H1 (cell line): Measurements from ENCODE around the gene NID2. TPM values are rescaled to one million over a fixed set of nuclear protein-coding genes. Genes with fewer than 3 reads are reported as not detected.

Experiments
- CTCF ChIA-PET: fragments of 300-600 bp; sonication (Branson Sonifier 250); formaldehyde crosslinking; loops from one replicate; lab custom pipeline; 2021; ENCODE audit not compliant: partially characterized antibody; lab: Charles Lee
- POLR2A ChIA-PET: fragments of 300-600 bp; sonication (Branson Sonifier 250); formaldehyde crosslinking; loops from one replicate; lab custom pipeline; 2021; ENCODE audit warnings: inconsistent platforms; ENCODE audit not compliant: partially characterized antibody; lab: Charles Lee
- DNase-seq, 2 experiments: peaks; one replicate each; pipeline versions ENCODE4 v3.0.0 to v3.0.0-alpha.2; 2010 to 2022; ENCODE audit warnings: low spot score in 2 of 2, low read depth in 1 of 2, mixed read lengths in 1 of 2
- FAIRE-seq: peaks from 2 replicates; lab custom pipeline; 2011; peaks lifted over from hg19 to GRCh38; lab: Jason Lieb, UNC
- H2AFZ ChIP-seq: 2 replicates; pipeline ENCODE4 v1.8.1; 2012; ENCODE audit warnings: low read length, inconsistent platforms
- H2AK5ac ChIP-seq: 2 replicates; pipeline ENCODE4 v1.6.1; 2013; ENCODE audit warnings: low read depth, low read length
- H2BK120ac ChIP-seq: replicated peaks from 2 replicates; pipeline ENCODE3; 2013; ENCODE audit warnings: low read depth, low read length, inconsistent platforms
- H2BK12ac ChIP-seq: 2 replicates; pipeline ENCODE4 v1.6.1; 2013; ENCODE audit warnings: low read depth, low read length
- H2BK15ac ChIP-seq: 2 replicates; pipeline ENCODE4 v1.6.1; 2013; ENCODE audit warnings: low read length
- H2BK20ac ChIP-seq: 2 replicates; pipeline ENCODE4 v1.6.1; 2013; ENCODE audit warnings: low read length
- H2BK5ac ChIP-seq: 2 replicates; pipeline ENCODE4 v1.6.1; 2013; ENCODE audit warnings: low read depth, low read length
- H3K14ac ChIP-seq: 2 replicates; pipeline ENCODE4 v1.6.1; 2013; ENCODE audit warnings: inconsistent platforms; ENCODE audit not compliant: insufficient read length
- H3K18ac ChIP-seq: 2 replicates; pipeline ENCODE4 v1.6.1; 2013; ENCODE audit warnings: low read length; ENCODE audit errors: extremely low read depth
- H3K23ac ChIP-seq: 2 replicates; pipeline ENCODE4 v1.6.1; 2013; ENCODE audit warnings: inconsistent platforms; ENCODE audit not compliant: insufficient read length
- H3K23me2 ChIP-seq: 2 replicates; pipeline ENCODE4 v1.6.1; 2013; ENCODE audit warnings: low read depth, low read length
- H3K27ac ChIP-seq: 2 replicates; pipeline ENCODE4 v1.6.1; 2011; ENCODE audit warnings: low read depth, low read length, inconsistent platforms
- H3K27me3 ChIP-seq, 4 experiments: replicated peaks in 1 of 4; 1 replicate in 1 of 4; 2 replicates in 3 of 4; pipeline versions ENCODE4 v1.6.1 to v1.8.1; 2011 to 2013; ENCODE audit warnings: low read length in 3 of 4, mild to moderate bottlenecking in 3 of 4, inconsistent platforms in 2 of 4, mixed read lengths in 2 of 4, moderate library complexity in 1 of 4; ENCODE audit not compliant: control insufficient read depth in 3 of 4, insufficient read depth in 3 of 4; ENCODE audit errors: extremely low read depth in 1 of 4
- H3K36me3 ChIP-seq, 4 experiments: 2 replicates each; pipeline versions ENCODE4 v1.6.1 to v1.8.1; 2011 to 2013; ENCODE audit warnings: mild to moderate bottlenecking in 4 of 4, low read length in 3 of 4, moderate library complexity in 2 of 4, control low read depth in 1 of 4, inconsistent platforms in 1 of 4; ENCODE audit not compliant: insufficient read depth in 4 of 4, control insufficient read depth in 2 of 4
- H3K4ac ChIP-seq: replicated peaks from 2 replicates; pipeline ENCODE3; 2013; ENCODE audit warnings: low read length, low read depth, mixed read lengths, inconsistent platforms; ENCODE audit not compliant: insufficient read length
- H3K4me1 ChIP-seq, 4 experiments: replicated peaks in 1 of 4; 1 replicate in 1 of 4; 2 replicates in 3 of 4; pipeline versions ENCODE4 v1.6.1 to v1.8.1; 2011 to 2013; ENCODE audit warnings: low read length in 3 of 4, inconsistent platforms in 2 of 4, mixed read lengths in 1 of 4; ENCODE audit not compliant: insufficient read depth in 4 of 4, control insufficient read depth in 3 of 4
- H3K4me2 ChIP-seq, 2 experiments: 2 replicates each; pipeline versions ENCODE4 v1.6.1 to v1.8.1; 2011 to 2013; ENCODE audit warnings: low read depth in 2 of 2, low read length in 2 of 2, control low read depth in 1 of 2, inconsistent platforms in 1 of 2, mild to moderate bottlenecking in 1 of 2; ENCODE audit not compliant: insufficient read depth in 1 of 2
- H3K4me3 ChIP-seq, 4 experiments: fragments of 200-600, 300-600 bp in 1 of 4; sonication (generic), shearing (Covaris generic), sonication (Bioruptor Twin) in 1 of 4; 2 replicates each; pipeline versions ENCODE4 v1.5.1 to v1.8.1; 2011 to 2016; ENCODE audit warnings: low read length in 4 of 4, low read depth in 3 of 4, control low read depth in 2 of 4, inconsistent platforms in 2 of 4, mild to moderate bottlenecking in 2 of 4, mixed read lengths in 1 of 4, moderate library complexity in 1 of 4; ENCODE audit not compliant: insufficient read depth in 2 of 4; ENCODE audit errors: extremely low read depth in 1 of 4
- H3K56ac ChIP-seq: replicated peaks from 2 replicates; pipeline ENCODE3; 2013; ENCODE audit warnings: low read depth, mild to moderate bottlenecking, mixed read lengths, low read length, inconsistent platforms; ENCODE audit not compliant: insufficient read length
- H3K79me1 ChIP-seq: 2 replicates; pipeline ENCODE4 v1.6.1; 2013; ENCODE audit warnings: low read depth, low read length, control low read depth
- H3K79me2 ChIP-seq, 2 experiments: 2 replicates each; pipeline versions ENCODE4 v1.6.1 to v1.8.1; 2012 to 2013; ENCODE audit warnings: low read length in 2 of 2, mild to moderate bottlenecking in 2 of 2, inconsistent platforms in 1 of 2; ENCODE audit not compliant: insufficient read depth in 2 of 2, control insufficient read depth in 1 of 2
- H3K9ac ChIP-seq, 4 experiments: replicated peaks in 1 of 4; 1 replicate in 1 of 4; 2 replicates in 3 of 4; pipeline versions ENCODE4 v1.6.1 to v1.8.1; 2011 to 2013; ENCODE audit warnings: low read depth in 3 of 4, low read length in 3 of 4, control low read depth in 2 of 4, mild to moderate bottlenecking in 2 of 4, moderate library complexity in 2 of 4, inconsistent platforms in 1 of 4; ENCODE audit errors: extremely low read depth in 1 of 4
- H3K9me3 ChIP-seq, 2 experiments: 2 replicates each; pipeline versions ENCODE4 v1.6.1 to v1.8.1; 2012 to 2013; ENCODE audit warnings: mild to moderate bottlenecking in 2 of 2, moderate library complexity in 2 of 2, control low read depth in 1 of 2, inconsistent platforms in 1 of 2, low read depth in 1 of 2, low read length in 1 of 2, mixed read lengths in 1 of 2; ENCODE audit not compliant: insufficient read depth in 2 of 2
- H4K20me1 ChIP-seq, 2 experiments: replicated peaks in 1 of 2; 2 replicates each; pipeline versions ENCODE3 to v1.8.1; 2011 to 2013; ENCODE audit warnings: inconsistent platforms in 2 of 2, low read length in 2 of 2, mild to moderate bottlenecking in 1 of 2; ENCODE audit not compliant: insufficient read depth in 2 of 2, control insufficient read depth in 1 of 2
- H4K5ac ChIP-seq: 2 replicates; pipeline ENCODE4 v1.6.1; 2013; ENCODE audit warnings: low read length, low read depth, mixed read lengths, inconsistent platforms; ENCODE audit not compliant: insufficient read length
- H4K8ac ChIP-seq: 2 replicates; pipeline ENCODE4 v1.8.0; 2013; ENCODE audit warnings: mild to moderate bottlenecking, moderate library complexity, low read length, inconsistent platforms; ENCODE audit not compliant: insufficient read depth; ENCODE audit errors: extremely low read depth
- H4K91ac ChIP-seq: replicated peaks from 2 replicates; pipeline ENCODE3; 2013; ENCODE audit warnings: low read length, mixed read lengths, inconsistent platforms; ENCODE audit not compliant: insufficient read length
- ATF2 ChIP-seq: IDR thresholded peaks from 2 replicates; pipeline ENCODE4 v1.6.1; 2012; ENCODE audit warnings: low read length, inconsistent platforms
- EGR1 ChIP-seq: IDR thresholded peaks from 2 replicates; pipeline ENCODE4 v1.6.1; 2011; ENCODE audit warnings: low read depth, low read length, borderline replicate concordance
- EZH2 ChIP-seq: fragments of 200-600 bp; sonication (generic); IDR thresholded peaks from 2 replicates; pipeline ENCODE4 v1.7.1; 2012; ENCODE audit warnings: low read depth, mild to moderate bottlenecking, moderate library complexity, low read length, inconsistent platforms; ENCODE audit not compliant: severe bottlenecking
- WGBS, 2 experiments: shearing (Covaris generic) in 1 of 2; methylation state at CpG; one replicate each; pipeline versions ENCODE4 v1.1.6 to v1.1.7; 2013 to 2015; ENCODE audit warnings: low lambda C conversion rate in 2 of 2, mixed read lengths in 2 of 2, inconsistent platforms in 1 of 2, low coverage in 1 of 2, missing lambda C conversion rate in 1 of 2; ENCODE audit not compliant: insufficient replicate concordance in 2 of 2, insufficient coverage in 1 of 2, insufficient read length in 1 of 2; ENCODE audit errors: extremely low coverage in 1 of 2, missing lambda C conversion rate in 1 of 2; 5-methylcytosine and 5-hydroxymethylcytosine counted together
- polyA plus RNA-seq, 7 experiments: library from polyadenylated mRNA; depleted of rRNA in 3 of 7; stranded (reverse) in 5 of 7; unstranded in 2 of 7; fragments of >200 nt in 5 of 7; fragments of 200-250 nt in 2 of 7; gene quantifications; 1 replicate in 5 of 7; 2 replicates in 1 of 7; 4 replicates in 1 of 7; pipeline versions ENCODE4 v1.2.1 to v1.2.3, GENCODE V29; 2011 to 2013; ENCODE audit warnings: missing spikeins in 2 of 7, mixed read lengths in 2 of 7
- total RNA-seq: library from RNA; stranded (reverse); fragmentation: NEBNext Ultra II Directional; extraction: Animal tissue kit (Norgen Biotek cat#: 25700); gene quantifications from 2 replicates; pipeline ENCODE4 v1.2.1, GENCODE V29; 2021

NID2 gene
- total and polyA plus RNA-seq, 2 of the 8 experiments (the other 6 are each of a cell fraction or from before 2014, with no cell fraction given), result 6.1 to 12.6 TPM

GRCh38 chr14:52039124-52039815 is 29.6 kb downstream of the NID2 start:
- Histone ChIP-seq H3K18ac (no peak overlapping the region), H3K23me2 (no peaks in the 10 kb centered on the region), H3K4me1 (no peaks in the 10 kb centered on the region), H3K27me3 (no peaks in the 10 kb centered on the region), H2BK12ac (no peak overlapping the region), H3K4me3 (no peak overlapping the region), H3K56ac (no peak overlapping the region), H2BK5ac (no peak overlapping the region), H3K4me2 (no peak overlapping the region), H4K5ac (no peak overlapping the region), H2BK20ac (no peak overlapping the region), H4K91ac (no peak overlapping the region), H2BK120ac (no peak overlapping the region), H2AK5ac (no peak overlapping the region), H3K4ac (no peak overlapping the region), H4K8ac (no peak overlapping the region), H3K9ac (no peak overlapping the region), H3K9me3 (no peaks in the 10 kb centered on the region)
- DNase-seq (no peak), FAIRE-seq (no peak)
- POLR2A ChIA-PET, result interaction anchor here (1.4 kb wide), 1 partner anchor 37 kb away, joined by 3 read pairs; no protein-coding TSS in a partner anchor
- TF ChIP-seq ATF2 (no peak), EZH2 (no peak), EGR1 (no peak)
- TF ChIP-seq, all 59 proteins: peak for 0
- WGBS, 2 experiments, result 90% methylated on average over 7 of the region's 7 CpGs; no CpG with 5 or more reads in 1 of the 2 experiments
- CTCF ChIA-PET, result interaction anchor here (1.3 to 1.9 kb wide), 3 partner anchors 14 to 89 kb away, joined by 3 to 5 read pairs (median 5); no protein-coding TSS in a partner anchor
- H3K36me3 ChIP-seq, result no peaks in the 10 kb centered on the region; a peak in 1 of 8 replicates
- H2AFZ ChIP-seq, result no peak overlapping the region
- no peaks in the 10 kb centered on the region for H4K20me1 ChIP-seq
- H3K27ac ChIP-seq, result no peak overlapping the region
- no peak overlapping the region for H2BK15ac ChIP-seq
- H3K14ac ChIP-seq, result no peak overlapping the region
- H3K79me1 ChIP-seq, result no peaks in the 10 kb centered on the region
- H3K23ac ChIP-seq, result no peak overlapping the region
- H3K79me2 ChIP-seq, result no peaks in the 10 kb centered on the region
